Liver (tissue), 3 donors: ENCODE data around the gene CYP20A1.

Experiments
- CTCF ChIP-seq: fragments of 150-350 bp; IDR thresholded peaks from 2 replicates; pipeline ENCODE4 v1.5.1; 2017; ENCODE audit warnings: improper control_type of control experiment, low read depth, low read length; ENCODE audit not compliant: missing input control
- FOXA1 ChIP-seq: IDR thresholded peaks from 2 replicates; pipeline ENCODE4 v1.6.1; 2016; ENCODE audit warnings: antibody characterized with exemption
- GABPA ChIP-seq, 2 donors: IDR thresholded peaks in 1 of 2; conservative IDR thresholded peaks in 1 of 2; 2 replicates each; pipeline ENCODE4 v1.6.1; 2016; ENCODE audit warnings: antibody characterized with exemption in 2 of 2, mild to moderate bottlenecking in 1 of 2, moderate library complexity in 1 of 2
- JUND ChIP-seq, 2 donors: IDR thresholded peaks; 2 replicates each; pipeline ENCODE4 v1.6.1; 2016; ENCODE audit warnings: antibody characterized with exemption in 2 of 2
- RAD21 ChIP-seq, 2 donors: IDR thresholded peaks; 2 replicates each; pipeline ENCODE4 v1.6.1; 2016; ENCODE audit warnings: antibody characterized with exemption in 2 of 2, mild to moderate bottlenecking in 2 of 2
- TAF1 ChIP-seq: conservative IDR thresholded peaks from 2 replicates; pipeline ENCODE4 v1.6.1; 2016; ENCODE audit warnings: antibody characterized with exemption, mild to moderate bottlenecking
- TF ChIP-seq, protein P1 (sequence below): IDR thresholded peaks from 2 replicates; pipeline ENCODE4 v1.6.1; 2016; ENCODE audit warnings: antibody characterized with exemption
- donor health status: healthy.
- donor health status: healthy.

- no peak for TF ChIP-seq CTCF
- TF ChIP-seq JUND (IDR thresholded peaks at IDR 0.05), result no peak
- TF ChIP-seq GABPA (IDR thresholded peaks at IDR 0.05 in 1 of 2, conservative IDR thresholded peaks at IDR 0.05 in 1 of 2), result no peak
- TF ChIP-seq TAF1, result no peak
- TF ChIP-seq, protein P1, sequence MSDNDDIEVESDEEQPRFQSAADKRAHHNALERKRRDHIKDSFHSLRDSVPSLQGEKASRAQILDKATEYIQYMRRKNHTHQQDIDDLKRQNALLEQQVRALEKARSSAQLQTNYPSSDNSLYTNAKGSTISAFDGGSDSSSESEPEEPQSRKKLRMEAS, result no peak
- no peak for TF ChIP-seq RAD21 (IDR thresholded peaks at IDR 0.05)
- TF ChIP-seq FOXA1, result no peak
These were observed 105.8 kb downstream of the CYP20A1 start for GRCh38 chr2:203344667-203345066.
